Islet precursor cell (in vitro differentiated cells): ENCODE results near the gene HERC6.
"Not testable (repeated sequence)": the region's sequence is repeated elsewhere in the genome, so short reads cannot be mapped to it uniquely, and the experiment has no call there.

Experiments
- DNase-seq: peaks from one replicate; pipeline ENCODE4 v3.0.0-alpha.2; 2018

The HERC6 gene

DNA sequence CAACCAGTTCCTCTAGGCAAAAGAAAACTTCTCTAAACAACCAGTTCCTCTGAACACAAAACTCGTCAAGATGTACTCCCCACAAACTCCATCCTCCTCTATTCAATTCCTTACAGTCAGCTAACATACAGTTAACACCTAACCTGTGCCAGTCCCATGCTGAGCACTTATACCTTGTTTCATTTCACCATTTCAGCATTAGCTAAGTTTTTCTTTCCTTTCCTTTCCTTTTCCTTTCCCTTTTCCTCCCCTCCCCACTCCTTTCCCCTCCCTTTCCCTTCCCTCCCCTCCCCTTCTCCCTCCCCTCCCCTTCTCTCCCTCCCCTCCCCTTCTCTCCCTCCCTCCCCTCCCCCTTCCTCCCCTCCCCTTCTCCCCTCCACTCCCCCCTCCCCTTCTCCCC, 13.1 kb downstream of the HERC6 start:
- DNase-seq: no peak

- DNase-seq: no peak
Observed at GRCh38 chr4:88396681-88397080, 18.0 kb downstream of the HERC6 start.

GRCh38 chr4:88398381-88398780, 19.7 kb downstream of the HERC6 start:
- DNase-seq: no peak

- no peak for DNase-seq
Observed at GRCh38 chr4:88409206-88409605, 30.6 kb downstream of the HERC6 start.

DNA sequence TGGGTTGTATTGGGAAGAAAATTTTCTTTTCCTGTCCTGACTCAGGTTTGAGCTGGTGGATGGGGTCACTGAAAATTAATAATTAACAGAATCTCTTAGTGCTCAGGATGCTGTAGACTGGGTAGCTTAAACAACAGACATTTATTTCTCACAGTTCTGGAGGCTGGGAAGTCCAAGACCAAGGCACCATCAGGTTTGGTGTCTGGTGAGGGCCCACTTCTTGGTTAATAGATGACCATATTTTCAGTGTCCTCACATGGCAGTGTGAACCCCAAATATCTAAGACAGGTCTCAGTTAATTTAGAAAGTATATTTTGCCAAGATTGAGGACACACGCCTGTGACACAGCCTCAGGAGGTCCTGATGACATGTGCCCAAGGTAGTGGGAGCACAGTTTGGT, 31.1 kb downstream of the HERC6 start:
- DNase-seq: no peak

DNA sequence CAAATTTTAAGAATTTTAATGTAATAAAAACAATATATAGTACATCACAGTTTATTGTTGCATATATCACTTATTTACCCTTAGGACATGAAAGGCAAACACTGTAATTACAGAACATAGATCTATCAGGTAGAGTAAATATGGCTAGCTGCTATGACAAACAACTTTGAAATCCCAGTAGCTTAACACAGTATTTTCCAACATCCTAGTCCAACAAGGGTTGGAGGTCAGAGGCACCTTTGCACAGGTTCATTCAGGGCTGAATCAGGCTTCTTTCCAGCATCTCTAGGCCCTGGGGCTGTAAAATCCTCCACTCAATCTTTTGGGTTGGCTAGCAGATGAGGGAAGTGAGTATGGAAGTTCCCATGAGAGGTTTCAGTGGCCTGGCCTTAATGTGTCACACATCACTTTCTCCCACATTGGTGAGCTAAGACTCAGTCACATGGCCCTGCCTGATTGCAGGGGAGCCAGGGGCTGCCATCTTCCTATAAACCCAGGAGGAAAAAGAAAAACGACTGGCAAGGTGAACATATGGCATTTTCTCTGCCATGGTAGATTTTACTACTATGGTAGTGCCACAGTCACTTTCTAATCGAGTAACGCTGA, 32.9 kb downstream of the HERC6 start:
- no peak for DNase-seq

DNA sequence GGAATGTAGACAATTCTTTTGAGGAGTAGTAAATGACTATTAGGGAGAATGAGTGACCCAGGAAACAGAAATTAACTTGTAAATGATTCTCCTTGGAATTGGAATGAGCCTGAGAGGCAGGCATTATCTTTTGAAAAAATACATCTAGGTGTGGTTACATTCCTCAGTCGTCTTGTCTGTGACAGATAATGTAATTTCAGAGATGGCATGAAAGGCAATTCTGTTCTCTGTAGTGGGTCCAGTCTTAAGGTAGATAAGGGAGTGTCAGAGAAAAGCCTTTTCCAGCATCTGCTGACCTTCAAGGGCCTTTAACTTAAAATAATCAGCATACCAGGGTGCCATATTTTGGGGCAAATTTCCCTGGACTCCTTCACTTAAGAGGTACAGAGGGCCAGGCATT, 35.1 kb downstream of the HERC6 start:
- no peak for DNase-seq

GRCh38 chr4:88414755-88415154, 36.1 kb downstream of the HERC6 start:
- DNase-seq: no peak

GRCh38 chr4:88415982-88416381, 37.3 kb downstream of the HERC6 start:
- DNase-seq: no peak

DNA sequence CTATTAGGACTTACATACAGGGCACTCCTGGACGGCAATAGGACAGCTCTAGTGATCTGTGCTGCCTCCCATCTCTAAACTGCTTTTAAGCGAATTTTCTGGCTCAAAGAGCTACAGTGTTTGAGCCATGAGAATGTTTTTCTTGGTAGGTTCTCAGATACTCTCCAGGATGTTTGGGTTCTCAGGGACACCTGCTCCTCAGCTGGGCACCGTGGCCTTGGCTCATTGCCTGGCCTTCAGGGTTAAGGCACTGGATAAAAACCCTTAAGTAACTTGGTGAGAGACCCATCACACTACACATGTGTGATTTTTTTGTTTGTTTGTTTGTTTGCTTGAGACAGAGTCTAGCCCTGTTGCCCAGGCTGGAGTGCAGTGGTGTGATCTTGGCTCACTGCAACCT, 39.8 kb downstream of the HERC6 start:
- no peak for DNase-seq

- no peak for DNase-seq
Observed at GRCh38 chr4:88419874-88420273, 41.2 kb downstream of the HERC6 start.

DNA sequence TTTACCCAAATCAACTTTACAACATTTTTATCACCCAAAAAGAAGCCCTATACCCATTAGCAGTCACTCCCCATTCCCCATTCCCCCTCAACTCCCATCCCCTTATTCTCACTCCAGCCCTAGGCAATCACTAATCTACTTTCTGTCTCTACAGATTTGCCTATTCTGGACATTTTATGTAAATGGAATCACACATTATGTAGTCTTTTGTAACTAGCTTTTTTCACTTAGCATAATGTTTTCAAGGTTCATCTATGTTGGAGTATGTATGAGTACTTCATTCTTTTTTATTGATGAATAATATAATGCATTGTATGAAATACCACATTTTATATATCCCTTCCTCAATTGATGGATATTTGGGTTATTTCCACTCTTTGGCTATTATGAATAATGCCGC, 42.2 kb downstream of the HERC6 start:
- DNase-seq: no peak

DNA sequence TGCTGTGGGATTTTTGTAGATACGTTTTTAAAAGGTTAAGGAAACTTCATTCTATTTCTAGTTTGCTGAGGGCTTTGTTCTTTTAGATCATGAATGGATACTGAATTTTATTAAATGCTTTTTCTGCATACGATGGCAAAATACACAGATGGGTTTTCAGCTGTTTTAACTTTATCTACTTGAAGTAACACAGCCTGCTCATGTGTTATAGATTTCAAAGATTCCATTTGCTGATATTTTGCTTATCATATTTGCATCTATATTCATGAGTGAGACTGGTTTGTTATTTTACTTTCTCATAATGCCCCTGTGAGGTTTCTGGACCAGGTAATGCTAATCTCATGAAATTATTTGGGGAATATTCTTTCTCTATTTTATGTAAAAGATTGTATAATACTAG, 43.8 kb downstream of the HERC6 start:
- DNase-seq: no peak

- DNase-seq: no peak
Observed at GRCh38 chr4:88429401-88429800, 50.7 kb downstream of the HERC6 start.

GRCh38 chr4:88435987-88436693, 57.5 kb downstream of the HERC6 start:
- DNase-seq: no peak

DNA sequence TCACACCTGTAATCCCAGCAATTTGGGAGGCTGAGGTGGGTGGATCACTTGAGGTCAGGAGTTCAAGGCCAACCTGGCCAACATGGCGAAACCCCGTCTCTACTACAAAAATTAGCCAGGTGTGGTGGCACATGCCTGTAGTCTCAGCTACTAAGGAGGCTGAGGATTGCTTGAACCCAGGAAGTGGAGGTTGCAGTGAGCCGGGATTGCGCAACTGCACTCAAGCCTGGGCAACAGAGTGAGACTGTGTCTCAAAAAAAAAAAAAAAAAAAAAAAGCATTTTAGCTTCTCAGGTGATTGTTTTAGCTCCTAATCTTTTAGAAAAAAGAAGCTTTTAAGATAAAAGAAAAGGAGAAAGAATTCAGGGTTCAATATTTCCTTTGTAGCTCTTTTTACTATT, 59.2 kb downstream of the HERC6 start:
- DNase-seq: not testable (repeated sequence)

DNA sequence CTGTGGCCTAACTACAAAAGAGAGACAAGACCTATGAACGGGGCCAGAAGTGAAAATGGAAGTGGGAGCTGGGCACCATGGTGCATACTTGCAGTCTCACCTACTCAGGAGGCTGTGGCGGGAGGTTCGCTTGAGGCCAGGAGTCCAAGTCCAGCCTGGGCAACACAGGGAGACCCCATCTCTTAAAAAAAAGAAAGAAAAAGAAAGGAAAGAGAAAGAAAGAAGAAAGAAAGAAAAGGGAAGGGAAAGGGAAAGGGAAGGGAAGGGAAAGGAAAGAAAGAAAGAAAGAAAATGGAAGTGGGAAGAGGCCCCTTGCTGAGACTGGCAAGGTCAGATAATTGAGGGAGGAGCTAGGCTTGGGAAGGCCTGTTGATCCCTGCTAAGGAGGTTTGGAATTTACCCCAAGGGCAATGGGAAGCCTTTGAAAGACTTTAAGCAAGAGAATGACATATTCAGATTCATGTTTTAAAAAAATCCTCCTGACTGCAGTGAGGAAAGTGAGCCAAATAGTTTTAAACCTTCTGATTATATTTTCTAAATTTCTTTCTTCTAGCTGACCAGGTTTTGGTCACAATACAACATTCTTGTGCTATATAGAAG, 60.6 kb downstream of the HERC6 start:
- DNase-seq: peak; percentile 74

DNA sequence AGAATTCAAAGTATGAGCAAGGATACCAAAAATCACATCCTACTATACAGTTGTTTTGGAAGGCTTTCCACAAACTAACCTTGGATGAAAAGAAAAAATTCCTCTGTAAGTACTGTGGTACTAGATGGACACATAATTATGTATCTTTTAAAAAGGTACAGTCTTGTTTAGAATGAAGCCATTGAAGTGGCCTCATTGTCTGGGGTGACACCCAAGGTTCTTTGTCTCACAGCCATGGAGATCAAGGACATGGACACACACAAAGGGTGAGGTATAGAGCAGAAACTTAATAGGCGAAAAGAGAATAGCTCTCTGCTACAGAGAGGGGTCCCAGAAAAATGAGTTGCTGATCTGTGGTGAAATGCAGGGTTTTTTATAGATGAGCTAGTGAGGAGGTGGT, 61.5 kb downstream of the HERC6 start:
- DNase-seq: no peak

DNA sequence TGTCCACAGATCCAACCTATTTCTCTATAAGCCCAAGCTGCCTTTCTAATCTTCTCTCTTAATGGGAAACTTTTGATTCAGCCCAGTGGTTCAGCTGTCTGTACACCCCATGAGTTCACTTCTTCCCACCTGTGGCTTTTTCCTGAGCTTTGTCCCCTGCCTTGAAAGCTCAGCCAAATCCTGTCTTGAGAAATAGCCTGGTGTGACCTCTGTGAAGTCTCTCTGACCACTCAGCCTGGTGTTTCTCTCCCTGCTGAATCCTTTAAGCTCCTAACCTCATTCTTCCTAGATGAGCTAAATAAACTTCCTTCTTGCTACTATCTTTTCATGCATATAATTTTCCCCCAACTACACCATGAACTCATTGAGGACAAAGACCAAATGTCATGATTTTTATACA, 63.0 kb downstream of the HERC6 start:
- no peak for DNase-seq

- no peak for DNase-seq
Observed at GRCh38 chr4:88442689-88443191, 64.1 kb downstream of the HERC6 start.

DNA sequence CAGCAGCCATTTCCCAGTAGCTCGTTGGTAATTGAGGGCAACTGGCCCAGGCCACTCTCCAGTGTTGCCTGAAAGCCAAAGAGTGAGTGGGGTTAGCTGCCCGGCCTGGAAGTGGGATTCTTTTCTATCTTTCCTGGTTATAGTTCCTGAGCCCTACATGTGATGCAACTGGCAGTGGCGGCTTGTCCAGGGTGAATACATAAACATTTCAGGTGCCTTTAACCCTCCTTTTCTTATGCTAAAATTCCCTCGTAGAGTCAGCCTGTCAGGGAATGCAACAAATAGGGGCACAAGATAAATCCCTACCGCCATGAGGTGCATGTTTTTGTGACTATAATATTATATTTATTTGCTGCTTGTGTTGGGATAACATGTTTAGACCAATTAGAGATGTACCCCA, 64.8 kb downstream of the HERC6 start:
- DNase-seq: no peak

GRCh38 chr4:88445252-88445651, 66.6 kb downstream of the HERC6 start:
- no peak for DNase-seq

- no peak for DNase-seq
Observed at GRCh38 chr4:88446124-88446523, 67.5 kb downstream of the HERC6 start.

DNA sequence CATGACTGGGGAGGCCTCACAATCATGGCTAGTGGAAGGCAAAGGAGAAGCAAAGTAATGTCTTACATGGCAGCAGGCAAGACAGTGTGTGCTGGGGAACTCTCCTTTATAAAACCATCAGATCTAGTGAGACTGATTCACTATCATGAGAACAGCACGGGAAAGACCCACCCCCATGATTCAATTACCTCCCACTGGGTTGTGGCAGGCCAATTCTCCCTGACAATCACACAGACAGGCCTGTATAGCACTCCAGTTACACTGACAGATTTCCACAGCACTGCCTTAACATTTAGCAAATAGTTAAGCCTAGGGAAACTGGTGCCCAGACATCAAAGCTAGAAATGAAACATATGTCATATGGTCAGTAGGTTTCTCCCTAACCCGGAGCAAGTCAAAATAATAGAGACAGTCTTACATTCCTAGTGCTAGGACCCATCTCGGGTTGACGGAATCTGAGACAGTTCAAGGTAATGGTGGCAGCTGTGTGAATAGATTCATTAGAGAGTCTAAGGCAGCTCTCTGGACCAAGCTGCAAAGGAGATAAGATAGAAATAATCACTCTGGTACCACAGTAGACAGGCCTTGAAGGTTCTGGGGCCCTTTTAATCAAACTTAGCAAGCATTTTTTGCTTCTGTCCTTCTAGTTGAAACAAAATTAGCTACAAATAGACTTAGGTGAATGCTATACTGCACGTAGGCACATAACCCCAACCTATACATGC, 68.9 kb downstream of the HERC6 start:
- no peak for DNase-seq
